Neural cell (in vitro differentiated cells): ENCODE data around the gene CPEB2.

Experiments
- CTCF ChIP-seq: fragments of 450-650 bp; IDR thresholded peaks from 2 replicates; pipeline ENCODE4 v1.5.1; 2014; ENCODE audit warnings: antibody characterized with exemption, mild to moderate bottlenecking, moderate library complexity; ENCODE audit not compliant: poor library complexity, severe bottlenecking
- EP300 ChIP-seq: fragments of 450-650 bp; conservative IDR thresholded peaks from 2 replicates; pipeline ENCODE4 v1.6.1; 2014; ENCODE audit warnings: antibody characterized with exemption, mild to moderate bottlenecking, moderate library complexity; ENCODE audit not compliant: poor library complexity, severe bottlenecking
- EZH2 ChIP-seq: fragments of 200-600, 300-800 bp; shearing (Covaris generic), sonication (generic); IDR thresholded peaks from 2 replicates; pipeline ENCODE4 v1.6.1; 2014; ENCODE audit warnings: antibody characterized with exemption, low read length, borderline replicate concordance, mild to moderate bottlenecking; ENCODE audit not compliant: insufficient read depth, poor library complexity, severe bottlenecking
- POLR2AphosphoS5 ChIP-seq: IDR thresholded peaks from 2 replicates; pipeline ENCODE4 v1.6.1; 2012
- REST ChIP-seq: IDR thresholded peaks from 2 replicates; pipeline ENCODE4 v1.6.1; 2012; ENCODE audit warnings: borderline replicate concordance
- SMC3 ChIP-seq: fragments of 450-650 bp; conservative IDR thresholded peaks from 2 replicates; pipeline ENCODE4 v1.6.1; 2014; ENCODE audit warnings: antibody characterized with exemption, mild to moderate bottlenecking, moderate library complexity; ENCODE audit not compliant: poor library complexity
- TAF1 ChIP-seq: IDR thresholded peaks from 2 replicates; pipeline ENCODE4 v1.6.1; 2012; ENCODE audit warnings: low read depth

- TF ChIP-seq CTCF (no peak), EP300 (no peak), POLR2AphosphoS5 (no peak), REST (no peak), SMC3 (no peak), TAF1 (no peak), EZH2 (no peak)
Observed at GRCh38 chr4:15068298-15068697, 66.0 kb downstream of the CPEB2 start.
